Heart left ventricle (tissue), 16 donors: ENCODE results near the gene AIPL1. TPM values are rescaled to one million over a fixed set of nuclear protein-coding genes. Genes with fewer than 3 reads are reported as not detected.

ENCODE experiments used
- ATAC-seq, 4 donors: fragments of 200-7000 bp; cut with Tn5 transposase; one replicate each; pipeline ENCODE4 v1.9.1; 2020 to 2022; ENCODE audit warnings: moderate library complexity in 4 of 4, mild to moderate bottlenecking in 3 of 4, moderate number of reproducible peaks in 1 of 4
- DNase-seq, 5 donors: peaks; one replicate each; pipeline ENCODE4 v3.0.0-alpha.2; 2020
- H3K27ac ChIP-seq, 12 donors: fragments of 200-600 bp; sonication (generic) in 4 of 12; one replicate each; pipeline versions ENCODE4 v1.5.0 to v1.8.0; 2016 to 2022; ENCODE audit warnings: mild to moderate bottlenecking in 2 of 12
- H3K27me3 ChIP-seq, 9 donors: fragments of 200-600 bp; sonication (generic) in 2 of 9; one replicate each; pipeline versions ENCODE4 v1.5.1 to v1.8.0; 2016 to 2022; ENCODE audit warnings: mild to moderate bottlenecking in 3 of 9
- H3K36me3 ChIP-seq, 9 donors: fragments of 200-600 bp; sonication (generic) in 2 of 9; one replicate each; pipeline versions ENCODE4 v1.5.0 to v1.8.0; 2018 to 2022; ENCODE audit warnings: mild to moderate bottlenecking in 2 of 9
- H3K4me1 ChIP-seq, 12 donors: fragments of 200-600 bp; sonication (generic) in 4 of 12; one replicate each; pipeline versions ENCODE4 v1.5.0 to v1.8.0; 2016 to 2022; ENCODE audit warnings: mild to moderate bottlenecking in 3 of 12
- H3K4me3 ChIP-seq, 12 donors: fragments of 200-600 bp; sonication (generic) in 4 of 12; one replicate each; pipeline versions ENCODE4 v1.5.0 to v1.8.0; 2017 to 2022; ENCODE audit warnings: mild to moderate bottlenecking in 9 of 12, moderate library complexity in 4 of 12
- H3K9me3 ChIP-seq, 12 donors: fragments of 200-600 bp; sonication (generic) in 4 of 12; one replicate each; pipeline versions ENCODE4 v1.5.0 to v1.8.0; 2016 to 2022; ENCODE audit warnings: mild to moderate bottlenecking in 1 of 12
- POLR2A ChIP-seq, 2 donors: fragments of 450-650 bp; IDR thresholded peaks; one replicate each; pipeline ENCODE4 v1.6.1; 2017; ENCODE audit warnings: antibody characterized with exemption in 2 of 2, mild to moderate bottlenecking in 2 of 2, moderate library complexity in 2 of 2
- WGBS, 4 donors: extraction: QIAGEN DNeasy Blood & Tissue Kit in 2 of 4; methylation state at CpG; one replicate each; pipeline versions ENCODE4 v1.1.5 to v1.1.7; 2013 to 2018; 5-methylcytosine and 5-hydroxymethylcytosine counted together
- intact Hi-C, 10 donors: fragments of 100-400 bp; cut with DNase I; formaldehyde crosslinking; loops; one replicate each; pipeline versions ENCODE4 v1.11.1 to v1.14.2; 2022
- polyA plus RNA-seq, 2 donors: library from polyadenylated mRNA; stranded (reverse); fragments of 200-250 nt; gene quantifications; one replicate each; pipeline ENCODE4 v1.2.3, GENCODE V29; 2013
- total RNA-seq, 9 donors: library from RNA; depleted of rRNA in 2 of 9; stranded (reverse); fragments of >200 nt in 2 of 9; fragmentation: NEBNext Ultra II Directional in 3 of 9; extraction: Animal tissue kit (Norgen Biotek cat#: 25700) in 3 of 9; gene quantifications; one replicate each; pipeline versions ENCODE4 v1.1.0 to v1.2.4, GENCODE V29; 2016 to 2023
- TF ChIP-seq, protein P1 (sequence below), 12 donors: fragments of 200-600 bp; sonication (generic) in 4 of 12; IDR thresholded peaks; one replicate each; pipeline versions ENCODE4 v1.5.0 to v1.8.0; 2018 to 2022; ENCODE audit warnings: antibody characterized with exemption in 12 of 12, mild to moderate bottlenecking in 5 of 12
- donor health status: ischemic (EF 13 %, LVEDD 7.1; RV severe dilation, severe dysfunction).
- donor health status: healthy with polysubstance abuse.
- donor health status: DM: no; HTN: yes; CAD: no.
- donor health status: DM: no; HTN: no; CAD: no.
- donor health status: ischemic (EF 25% LVEDD 6.9; RV normal size, moderate dysfunction).
- donor health status: ischemic (EF 25% LVEDD 5.7; RV mildly dilated, moderate dysfunction).
- donor health status: healthy.
- donor health status: DM: yes; HTN: yes; CAD: no.
- donor health status: ischemic (EF 35%, LVEDD 5.7; RV mildly dilated, moderate dysfunction).
- donor health status: nonischemic (EF 11% LVEDD 7.7; RV severe dilation, severe dysfunction).
- donor health status: DM: yes; HTN: yes; CAD: no.
- donor health status: PGD.
- donor health status: ischemic (EF 29% LVEDD 5.4; RV normal size, mild dysfunction).
- donor health status: nonischemic (EF 23%, LVEDD 6.1; RV moderate dilation, normal function).

Gene AIPL1
- total and polyA plus RNA-seq, 11 donors, result not detected

DNA sequence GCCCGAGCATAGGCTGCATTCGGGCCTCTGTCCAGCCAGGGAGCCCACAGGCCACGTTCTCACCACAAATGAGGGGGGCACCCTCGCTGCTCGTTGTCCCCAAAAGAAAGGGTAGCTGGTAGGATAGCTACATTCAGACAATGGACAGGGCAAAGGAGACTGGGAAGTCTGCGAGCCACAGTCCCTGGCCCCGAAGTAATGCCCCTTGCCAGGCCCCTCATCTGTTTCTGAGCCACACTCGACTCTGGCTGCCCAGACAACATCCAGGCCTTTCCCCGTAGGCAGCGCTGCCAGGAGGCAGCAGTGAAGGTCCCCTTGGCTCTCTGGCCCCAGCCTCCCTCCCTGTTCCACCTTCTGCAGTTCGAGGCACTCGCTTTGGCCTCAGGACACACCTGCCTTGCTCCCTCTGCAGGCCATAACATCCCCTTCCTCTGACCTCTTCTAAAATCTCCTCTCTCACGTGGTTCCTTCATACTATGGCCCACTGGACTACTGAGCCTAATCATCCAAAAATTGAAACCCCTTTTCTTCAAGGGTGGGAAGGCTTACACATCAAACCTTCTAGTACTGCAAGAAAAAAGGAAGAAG lies 12.2 kb downstream of the AIPL1 start:
- no peak for ATAC-seq
- no peaks in the 10 kb centered on the region for H3K9me3 ChIP-seq
- 50 to 66% (median 58%) methylated on average over 11 to 13 of the region's 13 CpGs for WGBS, 4 donors
- peaks cover 0 to 18% (median 0%) of the 10 kb centered on the region in 9 donors for H3K27me3 ChIP-seq
- TF ChIP-seq POLR2A (IDR thresholded peaks at IDR 0.05), result no peak
- TF ChIP-seq, protein P1, sequence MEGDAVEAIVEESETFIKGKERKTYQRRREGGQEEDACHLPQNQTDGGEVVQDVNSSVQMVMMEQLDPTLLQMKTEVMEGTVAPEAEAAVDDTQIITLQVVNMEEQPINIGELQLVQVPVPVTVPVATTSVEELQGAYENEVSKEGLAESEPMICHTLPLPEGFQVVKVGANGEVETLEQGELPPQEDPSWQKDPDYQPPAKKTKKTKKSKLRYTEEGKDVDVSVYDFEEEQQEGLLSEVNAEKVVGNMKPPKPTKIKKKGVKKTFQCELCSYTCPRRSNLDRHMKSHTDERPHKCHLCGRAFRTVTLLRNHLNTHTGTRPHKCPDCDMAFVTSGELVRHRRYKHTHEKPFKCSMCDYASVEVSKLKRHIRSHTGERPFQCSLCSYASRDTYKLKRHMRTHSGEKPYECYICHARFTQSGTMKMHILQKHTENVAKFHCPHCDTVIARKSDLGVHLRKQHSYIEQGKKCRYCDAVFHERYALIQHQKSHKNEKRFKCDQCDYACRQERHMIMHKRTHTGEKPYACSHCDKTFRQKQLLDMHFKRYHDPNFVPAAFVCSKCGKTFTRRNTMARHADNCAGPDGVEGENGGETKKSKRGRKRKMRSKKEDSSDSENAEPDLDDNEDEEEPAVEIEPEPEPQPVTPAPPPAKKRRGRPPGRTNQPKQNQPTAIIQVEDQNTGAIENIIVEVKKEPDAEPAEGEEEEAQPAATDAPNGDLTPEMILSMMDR (IDR thresholded peaks at IDR 0.05), result no peak
- no peak overlapping the region for H3K27ac ChIP-seq
- intact Hi-C loops, result loop anchor here (1.0 to 10.0 kb wide), 8 partner anchors 355 to 836 kb away; no protein-coding TSS in a partner anchor
- H3K4me1 ChIP-seq, result peaks cover 0 to 9% (median 0%) of the 10 kb centered on the region in 12 donors
- DNase-seq, result no peak
- H3K4me3 ChIP-seq, result no peak overlapping the region
- no peaks in the 10 kb centered on the region for H3K36me3 ChIP-seq

DNA sequence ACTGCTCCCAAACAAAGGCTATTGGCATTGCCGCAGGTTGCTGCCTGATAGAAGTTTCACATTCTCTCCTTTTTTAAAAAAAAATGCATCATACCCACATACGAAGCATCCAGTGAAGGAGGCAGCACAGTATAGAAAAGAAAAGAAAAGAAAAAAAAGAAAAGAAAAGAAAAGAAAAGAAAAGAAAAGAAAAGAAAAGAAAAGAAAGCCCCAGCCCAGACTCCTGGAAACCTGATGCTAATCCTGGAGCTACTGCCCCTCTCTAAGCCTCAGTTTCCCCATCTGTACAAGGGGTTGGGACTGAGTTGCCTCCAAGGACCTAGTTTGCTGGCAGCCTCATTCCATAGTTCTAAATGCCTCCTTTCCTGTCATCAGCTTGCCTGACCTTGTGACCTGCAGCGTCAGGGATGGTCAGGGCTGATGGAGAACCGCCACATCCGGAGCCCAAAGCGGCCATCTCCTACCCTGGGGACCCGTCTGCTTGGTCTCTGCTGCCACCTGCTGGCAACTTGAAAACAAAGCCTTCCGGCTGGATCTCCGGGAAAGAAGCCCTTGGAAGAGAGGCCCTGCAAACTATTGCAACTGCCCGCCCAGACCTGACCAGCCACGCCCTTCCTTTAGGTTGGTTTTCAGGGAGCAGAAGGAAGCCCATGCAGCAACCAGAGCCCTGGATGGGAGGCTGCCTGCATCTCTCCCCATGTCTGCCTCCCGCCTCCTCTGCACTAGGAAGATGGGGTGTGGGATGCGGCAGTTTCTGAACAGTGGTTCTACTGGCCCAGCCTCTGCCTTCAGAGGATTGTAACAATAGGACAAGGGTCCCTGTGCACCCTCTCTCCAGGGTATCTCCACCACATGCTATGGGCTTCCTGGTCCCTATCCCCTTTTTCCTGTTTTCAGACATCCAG lies 13.0 kb downstream of the AIPL1 start:
- 27 to 32% (median 28%) methylated on average over 11 to 13 of the region's 13 CpGs for WGBS, 4 donors
- Histone ChIP-seq H3K9me3 (no peaks in the 10 kb centered on the region), H3K27ac (no peak overlapping the region), H3K27me3 (peaks cover 0 to 18% (median 0%) of the 10 kb centered on the region in 9 donors), H3K4me3 (no peak overlapping the region), H3K36me3 (no peaks in the 10 kb centered on the region), H3K4me1 (peaks cover 0 to 1% (median 0%) of the 10 kb centered on the region in 12 donors)
- TF ChIP-seq, protein P1 (IDR thresholded peaks at IDR 0.05), result peak; percentile 61 to 89 (median 84)
- no peak for TF ChIP-seq POLR2A (IDR thresholded peaks at IDR 0.05)
- peak; percentile 55 to 89 (median 82) for ATAC-seq
- DNase-seq, result peak; percentile 77 to 84 (median 81)
- intact Hi-C loops, result loop anchor here (1.0 to 10.0 kb wide), 9 partner anchors 355 to 835 kb away; no protein-coding TSS in a partner anchor

DNA sequence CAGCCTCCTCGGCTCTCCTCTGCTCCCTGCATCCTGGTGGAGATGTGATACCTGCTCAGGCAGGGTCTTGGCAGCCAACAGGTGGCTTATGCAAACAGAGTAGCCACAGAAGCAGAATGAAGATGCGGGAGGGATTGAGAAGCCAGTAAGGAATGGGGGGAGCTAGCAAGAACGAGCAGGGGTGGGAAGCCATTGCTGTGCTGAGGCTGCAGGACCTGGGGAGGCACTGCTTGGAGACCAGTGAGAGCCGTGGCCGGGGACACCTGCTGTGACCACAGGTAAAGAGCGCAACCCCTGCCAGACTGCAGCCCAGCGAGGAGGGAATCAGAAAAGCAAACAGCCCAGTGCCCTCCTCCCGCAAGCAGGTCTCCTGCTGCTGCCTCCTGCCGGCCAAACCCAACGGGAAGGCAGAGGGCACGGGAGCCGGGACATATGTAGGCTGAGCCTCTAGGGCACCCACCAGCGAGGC lies 14.7 kb downstream of the AIPL1 start:
- ATAC-seq, result no peak
- H3K4me3 ChIP-seq, result no peak overlapping the region
- no peaks in the 10 kb centered on the region for H3K36me3 ChIP-seq
- no peak overlapping the region for H3K27ac ChIP-seq
- TF ChIP-seq, protein P1 (IDR thresholded peaks at IDR 0.05), result peak in 6 of 12 donors; percentile 7 to 35 (median 20)
- no peak for TF ChIP-seq POLR2A (IDR thresholded peaks at IDR 0.05)
- DNase-seq, result no peak
- intact Hi-C loops, result loop anchor here in 3 of 10 donors (2.0 to 10.0 kb wide), 4 partner anchors 353 to 827 kb away; no protein-coding TSS in a partner anchor
- H3K4me1 ChIP-seq, result no peaks in the 10 kb centered on the region
- 20 to 28% (median 24%) methylated on average over 11 to 13 of the region's 13 CpGs for WGBS, 4 donors
- H3K9me3 ChIP-seq, result no peaks in the 10 kb centered on the region
- H3K27me3 ChIP-seq, result peaks cover 0 to 11% (median 0%) of the 10 kb centered on the region in 9 donors

DNA sequence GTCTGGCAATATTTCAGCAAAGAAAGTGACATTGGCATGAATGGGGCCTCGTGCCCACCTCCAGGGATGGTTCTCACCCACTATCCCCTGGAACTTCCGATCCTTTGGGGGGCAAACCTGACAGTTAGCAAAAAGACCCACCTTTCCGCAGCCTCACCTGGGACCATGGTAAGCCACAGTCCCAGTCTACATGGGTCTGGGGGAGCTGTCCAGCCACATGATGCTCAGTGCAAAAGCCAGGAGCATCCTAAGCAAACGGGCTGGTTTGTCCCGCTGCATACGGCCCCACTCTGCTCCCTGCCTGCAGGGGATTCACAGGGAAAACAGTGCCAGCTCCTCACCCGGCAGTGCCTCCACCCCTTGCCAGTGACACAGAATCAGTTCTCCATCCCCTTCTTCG lies 19.3 kb downstream of the AIPL1 start:
- Histone ChIP-seq H3K36me3 (no peaks in the 10 kb centered on the region), H3K9me3 (no peaks in the 10 kb centered on the region), H3K27me3 (peaks cover 0 to 9% (median 0%) of the 10 kb centered on the region in 9 donors), H3K4me3 (no peak overlapping the region), H3K27ac (no peak overlapping the region), H3K4me1 (no peaks in the 10 kb centered on the region)
- intact Hi-C loops, result loop anchor here in 2 of 10 donors (10.0 kb wide), 2 partner anchors 141 to 351 kb away; no protein-coding TSS in a partner anchor
- no peak for ATAC-seq
- WGBS, 4 donors, result 68 to 75% (median 72%) methylated on average over 8 of the region's 8 CpGs
- no peak for DNase-seq
- TF ChIP-seq, protein P1 (IDR thresholded peaks at IDR 0.05), result no peak
- no peak for TF ChIP-seq POLR2A (IDR thresholded peaks at IDR 0.05)
